ENCODE data around the gene RASA3.
"Not testable (repeated sequence)": the region's sequence is repeated elsewhere in the genome, so short reads cannot be mapped to it uniquely, and the experiment has no call there.

RASA3 gene

DNA sequence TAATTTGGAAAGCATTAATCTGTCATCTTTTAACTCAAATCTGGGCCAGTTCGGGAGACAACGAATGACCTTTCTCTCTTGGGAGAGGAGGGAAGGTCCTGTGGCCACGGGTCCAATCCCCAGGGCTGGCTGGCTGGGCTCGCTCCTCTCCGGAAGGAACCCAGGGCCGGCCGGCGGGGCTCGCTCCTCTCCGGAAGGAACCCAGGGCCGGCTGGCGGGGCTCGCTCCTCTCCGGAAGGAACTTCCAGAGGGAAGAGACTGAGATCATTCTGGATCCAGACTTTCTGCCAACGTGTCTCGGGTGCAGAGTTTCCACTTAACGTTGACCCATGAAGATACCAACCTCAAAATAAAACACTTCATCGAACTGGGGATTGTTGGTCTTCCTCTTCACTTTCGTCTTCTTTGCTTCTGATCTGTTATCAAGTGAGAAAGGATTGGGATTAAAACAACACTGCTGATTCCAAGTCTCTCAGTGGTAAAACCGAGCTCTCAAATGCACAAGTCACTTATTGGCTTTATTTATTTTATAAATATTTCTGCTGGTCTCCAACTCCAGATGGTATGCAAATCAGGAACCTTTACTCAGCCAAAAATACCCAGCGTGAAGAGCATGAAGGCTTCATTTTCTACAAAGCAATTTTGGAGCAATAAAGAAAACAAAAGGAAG lies 105.2 kb downstream of the RASA3 start:
- DNase-seq: no peak

DNA sequence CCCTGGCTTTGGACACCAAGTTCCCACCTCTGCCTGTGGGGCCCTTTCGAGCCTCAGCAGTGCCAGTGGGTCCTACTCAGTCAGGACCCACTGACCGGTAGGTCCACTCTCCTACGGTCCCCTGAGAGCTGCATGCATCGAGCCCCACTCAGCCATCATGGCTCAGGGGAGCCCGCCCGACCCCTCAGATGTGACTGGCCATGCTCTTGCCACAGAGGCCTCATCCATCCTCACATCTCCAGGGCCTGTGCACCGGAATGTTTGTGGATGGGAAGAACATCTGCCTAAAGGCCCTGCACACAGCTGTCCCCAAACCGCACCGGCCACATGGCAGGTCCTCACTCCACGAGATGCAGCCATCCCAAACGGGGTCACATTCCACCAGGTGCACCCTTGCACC lies 105.9 kb downstream of the RASA3 start:
- DNase-seq: no peak

DNA sequence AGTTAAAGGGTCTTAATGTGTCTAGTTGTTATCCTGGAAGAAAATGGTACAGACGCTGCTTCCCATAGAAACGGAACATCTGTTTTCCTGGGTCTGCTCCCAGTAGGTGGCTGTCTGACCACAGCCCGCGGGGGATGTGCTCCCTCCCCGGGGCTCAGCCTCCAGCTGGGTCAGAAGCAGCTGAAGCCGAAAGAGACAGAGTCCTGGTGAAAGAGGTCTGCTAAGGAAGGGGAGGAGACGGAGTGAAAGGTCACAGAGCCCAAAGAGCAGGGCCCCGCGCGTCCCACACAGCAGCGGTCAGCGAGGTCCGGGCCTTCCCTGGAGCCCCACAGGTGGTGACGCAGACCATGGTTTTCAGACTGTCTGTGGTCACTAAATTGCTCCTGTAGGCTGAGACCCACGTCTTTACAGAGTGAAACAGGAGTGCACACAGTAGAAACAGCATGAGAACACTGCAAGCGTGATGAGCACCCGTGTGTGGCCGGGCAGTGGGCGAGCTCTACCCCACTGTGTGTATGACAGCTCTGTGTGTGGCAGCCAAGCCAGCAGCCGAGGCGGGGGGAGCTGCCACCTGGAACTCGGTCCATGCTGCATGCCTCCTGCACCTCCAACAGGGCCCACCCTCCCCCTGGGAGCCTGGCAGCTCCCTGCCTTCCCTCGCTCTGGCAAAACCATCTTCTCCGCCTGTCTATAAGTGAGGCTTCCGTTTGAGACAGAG lies 106.5 kb downstream of the RASA3 start:
- no peak for DNase-seq

DNA sequence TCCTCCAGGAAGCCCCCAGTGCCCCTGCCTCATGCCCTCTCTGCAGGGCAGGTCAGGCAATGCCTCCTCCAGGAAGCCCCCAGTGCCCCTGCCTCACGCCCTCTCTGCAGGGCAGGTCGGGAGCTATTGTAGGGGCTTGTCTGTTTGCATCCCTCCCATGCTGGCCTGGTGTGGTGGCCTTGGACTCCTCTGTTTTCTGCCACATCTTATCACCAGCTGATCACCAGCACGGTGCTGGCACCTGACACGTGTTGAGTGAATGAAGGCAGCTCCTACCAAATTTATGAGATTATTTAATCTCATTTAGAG lies 107.1 kb downstream of the RASA3 start:
- no peak for DNase-seq

DNA sequence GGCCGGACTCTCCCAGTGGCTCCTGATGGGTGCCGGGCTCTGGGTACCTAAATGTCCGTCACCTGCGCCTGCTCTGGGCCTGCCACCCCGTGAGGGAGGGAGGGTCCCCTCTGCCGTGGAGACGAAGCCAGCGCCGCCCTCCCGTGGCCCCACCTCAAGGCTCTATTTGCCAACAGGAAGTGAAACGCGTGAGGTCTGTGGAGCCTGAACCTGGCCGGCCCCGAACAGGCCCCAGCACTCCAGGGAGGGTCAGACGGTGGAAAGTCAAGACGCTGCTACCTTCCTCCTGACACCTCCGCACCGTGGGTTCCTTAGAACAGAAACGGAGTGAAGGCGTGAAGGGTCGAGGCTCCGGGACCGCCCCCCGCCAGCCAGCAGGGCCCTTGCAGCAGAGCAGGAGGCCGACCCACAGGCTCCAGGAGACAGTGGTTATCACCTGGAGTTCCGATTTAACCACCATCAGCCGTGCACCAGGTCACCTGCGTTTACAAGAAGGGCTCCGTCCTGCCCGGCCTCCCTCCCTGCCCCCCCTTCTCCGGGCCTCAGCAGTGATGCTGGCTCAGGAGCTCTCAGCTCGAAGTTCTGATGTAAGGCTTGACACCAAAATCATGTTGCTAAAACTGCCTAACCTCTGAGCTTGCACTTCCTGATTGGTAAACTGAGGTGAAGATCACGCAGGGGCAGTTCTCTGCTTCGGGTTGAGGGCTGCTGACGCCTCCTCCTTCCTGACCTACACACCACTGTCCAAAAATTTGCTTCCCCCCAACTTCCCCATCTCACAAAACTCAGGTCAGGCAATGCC lies 107.6 kb downstream of the RASA3 start:
- no peak for DNase-seq

DNA sequence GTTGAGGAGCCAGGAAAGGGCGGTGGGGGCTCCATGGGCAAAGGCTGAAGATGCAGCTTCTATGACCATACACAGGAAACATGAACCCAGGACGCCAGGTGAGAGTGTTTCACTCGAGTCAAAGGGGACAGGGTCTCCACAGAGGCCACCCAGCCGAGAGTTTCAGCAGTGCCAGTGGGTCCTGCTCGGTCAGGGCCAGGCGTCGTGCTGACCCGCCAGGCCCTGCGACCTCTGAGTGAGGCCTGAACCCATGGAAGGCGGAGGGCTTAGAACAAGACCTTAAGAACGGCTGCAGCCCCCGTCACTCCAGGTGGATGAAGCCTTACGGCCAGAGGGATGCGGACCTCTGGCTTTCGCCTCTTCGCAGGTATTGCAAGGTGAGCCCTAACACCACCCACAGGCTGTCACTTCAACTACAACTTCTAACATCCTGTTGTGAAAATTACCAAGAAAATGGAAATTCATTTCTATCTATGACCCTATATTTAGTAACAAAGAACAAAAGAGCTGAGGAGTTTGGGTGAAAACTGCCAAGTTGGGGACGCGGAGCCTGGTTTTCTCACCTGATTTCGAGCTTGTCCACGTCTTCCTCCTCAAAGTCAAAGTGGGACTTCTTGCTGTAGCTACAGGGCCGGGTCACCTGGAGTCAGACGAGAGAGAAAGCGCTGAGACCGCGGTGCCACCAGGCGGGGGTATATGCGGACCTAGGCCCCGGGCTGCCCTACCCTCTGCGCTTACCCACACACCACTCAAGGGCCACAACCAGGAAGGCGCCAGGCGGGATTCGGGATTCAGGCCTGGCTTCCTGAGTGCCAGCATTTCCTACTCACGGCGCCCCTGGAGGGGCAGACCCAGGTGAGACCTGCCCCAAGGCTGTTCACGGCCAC lies 108.5 kb downstream of the RASA3 start:
- DNase-seq: no peak

DNA sequence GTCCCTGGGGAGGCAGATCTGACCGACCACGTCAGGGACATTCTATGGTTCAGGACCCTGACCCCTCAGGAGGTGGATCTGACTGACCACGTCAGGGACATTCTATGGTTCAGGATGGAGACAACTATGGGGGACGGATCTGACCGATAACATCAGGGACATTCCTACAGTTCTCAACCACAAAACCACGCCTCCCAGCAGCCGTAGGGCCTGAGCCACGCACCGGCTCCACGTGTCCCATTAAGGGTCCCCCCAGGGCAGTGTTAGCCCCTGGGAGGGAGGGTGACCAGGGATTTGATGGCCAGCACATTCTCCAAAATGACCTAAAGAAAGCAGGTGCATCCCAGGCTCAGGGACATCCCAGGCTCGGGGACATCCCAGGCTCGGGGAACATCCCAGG lies 109.5 kb downstream of the RASA3 start:
- DNase-seq: no peak

DNA sequence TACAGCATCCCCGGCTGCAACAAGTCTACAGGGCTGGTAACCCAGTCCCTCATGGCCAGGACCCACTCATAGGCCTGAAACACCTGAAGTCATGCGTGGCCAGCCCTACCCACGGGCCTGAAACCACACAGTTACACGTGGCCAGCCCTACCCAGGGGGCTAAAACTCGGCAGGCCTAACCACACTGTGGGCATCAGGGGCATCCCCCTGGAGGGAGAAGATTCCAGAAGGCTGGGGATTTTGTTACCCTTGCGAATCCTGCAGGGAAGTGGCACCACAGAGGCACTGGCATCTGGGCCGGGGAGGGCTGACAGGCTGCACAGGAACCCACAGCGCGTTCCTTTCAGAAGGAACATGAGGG lies 110.1 kb downstream of the RASA3 start:
- DNase-seq: no peak

DNA sequence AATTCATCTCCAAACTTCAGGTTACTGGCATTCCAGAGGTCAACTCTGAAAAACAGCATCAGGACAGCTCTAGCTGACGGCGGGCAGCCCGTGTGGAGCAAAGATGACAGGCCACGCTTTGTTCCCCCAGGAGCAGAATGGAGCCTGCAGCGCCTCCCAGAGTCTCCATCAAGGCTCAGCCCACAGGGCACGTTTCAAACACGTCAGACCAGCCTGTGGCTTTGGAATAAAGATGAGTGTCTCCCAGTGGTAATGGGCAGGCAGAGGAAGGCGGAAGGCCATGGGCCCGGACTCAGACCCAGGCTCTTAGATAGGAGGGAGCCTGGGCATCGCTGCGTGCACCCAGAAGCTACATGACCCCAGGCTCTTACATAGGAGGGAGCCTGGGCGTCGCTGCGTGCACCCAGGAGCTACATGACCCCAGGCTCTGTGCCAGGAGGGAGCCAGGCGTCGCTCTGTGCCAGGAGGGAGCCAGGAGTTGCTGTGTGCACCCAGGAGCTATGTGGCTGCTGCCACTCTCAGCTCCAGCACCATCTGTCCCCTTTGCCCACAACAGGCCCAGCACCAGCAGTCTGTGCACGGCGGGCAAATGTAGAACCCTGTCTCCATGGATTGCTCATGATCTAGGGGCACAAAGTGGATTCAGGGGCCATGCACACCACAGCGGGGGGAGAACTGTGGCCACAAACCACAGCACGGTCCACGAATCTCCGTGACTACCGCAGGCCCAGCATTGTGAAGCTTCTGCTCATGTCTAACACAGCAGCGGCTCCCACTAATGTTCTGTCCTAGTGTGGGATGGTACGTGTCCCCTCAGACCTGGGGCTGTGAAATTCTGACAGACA lies 110.7 kb downstream of the RASA3 start:
- DNase-seq: no peak

DNA sequence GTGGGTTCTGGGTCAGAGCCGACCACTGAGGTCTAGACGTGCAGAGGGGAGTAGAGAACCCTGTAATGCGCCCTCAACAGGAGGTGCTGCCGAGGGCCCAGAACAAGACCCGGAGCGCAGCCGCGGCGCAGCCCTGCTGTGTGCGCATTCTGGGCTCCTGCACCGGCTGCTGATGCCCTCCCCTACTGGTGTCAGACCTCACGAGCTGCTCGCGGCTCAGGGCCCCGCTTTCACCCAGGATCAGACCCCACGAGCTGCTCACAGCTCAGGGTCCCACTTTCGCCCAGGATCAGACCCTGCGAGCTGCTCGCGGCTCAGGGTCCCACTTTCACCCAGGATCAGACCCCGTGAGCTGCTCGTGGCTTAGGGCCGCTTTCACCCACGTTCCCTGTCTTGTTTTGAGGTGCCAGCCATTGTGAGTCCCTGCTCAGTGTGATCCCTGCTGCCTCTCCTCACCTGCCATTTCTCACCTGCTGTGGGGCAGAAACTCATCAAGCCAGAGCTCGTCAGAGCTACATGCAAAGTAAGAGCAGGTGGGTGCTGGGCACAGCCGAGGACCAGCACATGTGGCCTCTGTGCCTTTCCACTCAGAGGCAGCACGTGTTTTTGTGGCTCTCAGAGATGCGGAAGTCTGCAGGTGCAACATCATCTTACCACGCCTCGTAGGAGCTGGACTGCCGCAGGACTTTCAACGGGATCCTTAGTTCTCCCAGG lies 111.5 kb downstream of the RASA3 start:
- DNase-seq: no peak

DNA sequence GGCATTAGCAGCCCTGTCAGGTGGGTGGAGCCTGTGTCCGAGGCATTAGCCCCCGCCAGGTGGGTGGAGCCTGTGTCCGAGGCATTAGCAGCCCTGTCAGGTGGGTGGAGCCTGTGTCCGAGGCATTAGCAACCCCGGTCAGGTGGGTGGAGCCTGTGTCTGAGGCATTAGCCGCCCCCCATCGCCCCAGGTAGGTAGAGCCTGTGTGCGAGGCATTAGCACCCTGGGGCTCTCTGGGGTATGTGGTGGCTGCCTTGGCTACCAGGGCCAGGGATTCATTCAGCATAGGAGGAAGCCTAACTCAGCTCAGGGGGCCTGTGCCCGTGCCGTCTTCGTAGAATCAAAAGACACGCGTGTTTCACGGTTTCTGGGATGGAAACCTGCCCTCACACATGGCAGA lies 112.3 kb downstream of the RASA3 start:
- not testable (repeated sequence) for DNase-seq

DNA sequence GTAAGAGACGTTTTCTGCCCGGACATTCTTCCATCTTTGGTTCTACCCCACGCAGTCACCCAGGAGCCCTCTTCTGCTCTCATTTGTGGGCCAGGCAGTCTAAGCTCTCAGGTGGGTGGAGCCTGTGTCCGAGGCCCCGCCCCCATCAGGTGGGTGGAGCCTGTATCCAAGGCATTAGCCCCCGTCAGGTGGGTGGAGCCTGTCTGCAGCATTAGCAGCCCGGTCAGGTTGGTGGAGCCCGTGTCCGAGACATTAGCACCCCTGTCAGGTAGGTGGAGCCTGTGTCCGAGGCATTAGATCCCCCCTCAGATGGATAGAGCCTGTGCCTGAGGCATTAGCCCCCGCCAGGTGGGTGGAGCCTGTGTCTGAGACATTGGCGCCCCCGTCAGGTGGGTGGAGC lies 113.1 kb downstream of the RASA3 start:
- peak; percentile 40 to 49 for DNase-seq

DNA sequence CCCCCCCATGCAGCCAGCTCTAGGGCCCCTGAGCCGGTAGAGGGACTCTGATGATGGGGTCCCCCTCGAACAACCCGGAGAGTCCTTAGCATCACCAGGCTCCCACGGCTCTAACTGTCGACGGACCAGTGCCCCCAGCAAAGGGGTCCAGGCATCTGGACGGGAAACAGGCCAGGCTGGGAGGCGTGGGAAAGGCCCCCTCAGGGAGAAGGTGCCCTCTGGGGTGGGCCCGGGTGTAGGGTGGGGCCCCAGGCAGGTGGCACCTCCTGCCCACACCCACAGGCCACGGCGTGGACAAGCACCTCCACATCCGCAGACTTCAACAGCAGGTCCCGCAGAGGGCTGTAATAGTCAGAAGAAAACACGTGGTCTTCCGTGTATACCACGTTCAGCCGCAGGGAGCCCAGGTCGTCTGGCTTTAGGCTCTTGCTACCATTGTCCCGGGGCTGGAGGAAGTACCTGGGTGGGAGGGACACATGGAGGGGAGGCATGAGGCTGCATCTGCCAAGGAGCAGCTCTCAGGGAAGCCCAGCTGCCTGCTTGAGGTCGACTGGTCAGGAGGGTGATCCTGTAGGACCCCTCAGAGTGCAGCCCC lies 113.9 kb downstream of the RASA3 start:
- no peak for DNase-seq

DNA sequence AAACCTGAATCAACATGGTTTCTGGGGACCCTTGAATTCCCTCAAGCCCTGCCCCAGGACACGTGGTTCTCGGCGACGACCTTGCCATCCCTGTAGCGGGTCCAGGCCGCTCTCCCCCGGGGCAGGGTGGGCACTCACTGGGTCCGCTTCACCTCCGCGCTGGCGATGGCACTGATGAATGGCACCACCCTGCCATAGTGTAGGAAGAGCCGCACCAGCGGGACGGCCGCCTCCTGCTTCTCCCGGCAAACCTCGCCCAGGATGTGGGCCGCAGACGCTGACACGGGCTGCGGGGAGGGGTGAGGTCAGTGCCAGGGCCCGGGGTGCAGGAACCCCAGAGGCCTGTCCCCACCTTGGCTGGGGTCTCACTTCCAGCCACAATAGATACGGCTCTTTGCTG lies 114.5 kb downstream of the RASA3 start:
- DNase-seq: no peak

DNA sequence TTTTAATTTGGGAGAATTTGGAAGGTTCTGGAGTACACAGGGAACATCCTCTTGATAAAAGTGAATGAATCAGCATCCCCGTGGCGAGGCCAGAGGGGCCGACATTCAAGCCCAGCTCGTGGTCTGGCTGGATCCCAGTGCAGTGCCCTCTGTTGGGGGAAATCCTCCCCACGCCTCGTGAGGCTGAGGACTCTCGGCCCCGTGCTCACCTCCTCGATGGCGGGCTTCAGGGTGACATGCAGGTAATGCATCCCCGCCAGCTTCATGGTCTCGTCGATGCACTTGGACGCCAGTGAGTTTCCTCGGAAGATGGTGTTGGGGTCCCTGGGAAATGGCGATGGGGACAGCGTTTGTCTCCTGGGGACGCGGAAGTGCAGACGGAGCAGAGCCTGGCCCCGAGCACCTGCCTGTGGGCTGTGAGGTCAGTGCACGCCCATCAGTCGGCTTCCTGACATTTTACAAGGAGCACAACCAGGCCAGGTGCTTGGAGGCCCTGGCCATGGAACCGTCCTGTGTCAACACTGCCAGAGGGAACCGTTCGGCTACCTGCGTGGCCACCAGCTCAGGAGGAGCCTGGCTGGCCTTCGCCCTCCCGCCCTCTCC lies 115.3 kb downstream of the RASA3 start:
- DNase-seq: no peak

DNA sequence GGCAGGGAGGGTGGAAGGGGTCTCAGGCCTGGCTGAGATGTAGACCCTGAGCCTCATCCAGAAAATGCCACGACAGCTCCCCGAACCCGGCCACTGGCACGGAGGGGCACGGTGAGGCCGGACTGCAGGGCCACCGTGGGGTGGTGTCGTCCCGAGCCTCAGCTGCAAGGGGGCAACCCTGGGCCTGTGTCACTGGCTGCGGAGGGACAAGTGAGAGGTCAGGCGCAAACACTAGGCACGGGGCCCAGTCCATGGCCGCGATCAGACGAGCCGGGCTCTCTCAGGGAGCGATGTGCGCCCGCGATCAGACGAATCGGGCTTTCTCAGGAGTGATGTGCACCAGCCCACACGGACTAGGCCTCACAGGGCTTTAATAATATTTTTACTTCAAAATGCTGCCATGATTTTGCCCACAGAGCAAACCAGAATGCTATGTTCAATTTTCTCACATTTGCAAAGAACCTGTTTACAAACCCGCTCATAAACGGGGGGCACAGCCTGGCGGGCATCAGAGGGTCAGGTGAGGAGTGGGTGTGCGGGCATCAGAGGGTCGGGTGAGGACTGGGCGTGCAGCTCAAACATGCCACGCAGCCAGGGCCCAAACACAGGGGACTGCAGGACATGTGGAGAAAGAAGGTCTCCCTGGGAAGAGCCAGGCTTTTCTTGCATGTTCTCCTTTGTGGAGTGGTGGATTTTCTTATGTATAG lies 115.9 kb downstream of the RASA3 start:
- DNase-seq: no peak

DNA sequence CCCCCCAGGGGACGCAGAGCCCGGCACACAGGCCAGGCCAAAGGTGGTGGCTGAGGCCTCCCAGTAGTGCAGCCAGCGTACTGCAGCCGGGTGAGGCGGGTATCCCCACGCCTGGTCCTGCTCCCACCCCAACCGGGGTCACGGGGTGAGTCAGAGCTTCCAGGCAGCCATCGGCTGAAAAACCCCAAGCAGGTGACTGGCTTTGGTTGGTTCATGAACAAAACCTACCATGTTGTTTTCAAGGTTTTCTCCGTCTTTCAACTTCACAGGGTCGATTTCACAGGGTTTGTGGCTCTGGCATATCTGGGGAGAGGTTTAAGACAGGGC lies 116.5 kb downstream of the RASA3 start:
- no peak for DNase-seq

DNA sequence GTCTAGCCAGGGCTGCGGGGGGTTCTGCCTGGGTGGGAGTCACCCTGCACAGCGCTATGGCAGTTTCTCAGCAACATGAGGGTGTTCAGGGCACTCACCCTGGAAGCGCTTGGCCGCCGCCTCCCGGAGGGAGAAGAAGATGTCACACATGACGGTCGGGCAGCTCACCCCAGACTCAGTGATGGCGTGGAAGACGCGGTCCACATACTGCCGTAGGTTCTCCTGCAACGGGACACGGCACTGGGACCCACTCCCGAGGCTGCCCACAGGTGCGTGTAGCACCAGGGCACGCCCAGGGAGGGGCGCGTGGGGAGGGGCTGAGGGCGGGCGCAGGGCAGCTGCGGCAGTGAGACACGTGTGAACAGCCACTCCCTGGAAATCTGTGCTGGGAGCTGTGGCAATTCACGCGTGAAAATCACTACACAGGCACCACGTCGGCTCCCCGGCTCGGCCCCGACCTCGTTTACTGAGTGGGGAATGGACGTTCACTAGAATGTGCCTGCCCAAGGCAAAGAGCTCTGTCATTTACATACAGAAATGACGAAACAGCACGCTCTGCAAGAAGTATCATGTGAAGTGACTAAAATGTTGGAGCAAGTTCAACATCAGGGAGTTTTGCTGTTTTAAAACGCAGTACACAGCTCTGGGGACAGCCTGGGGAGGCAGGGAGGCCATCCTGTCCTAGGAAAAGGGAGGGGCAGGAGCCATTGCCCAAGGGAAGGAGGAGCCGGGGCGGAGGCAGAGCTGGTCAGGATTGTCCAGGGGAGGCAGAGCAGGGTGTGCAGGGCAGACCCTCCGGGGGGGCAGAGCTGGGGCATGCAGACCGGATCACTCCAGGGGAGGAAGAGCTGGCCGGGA lies 117.1 kb downstream of the RASA3 start:
- DNase-seq: no peak

DNA sequence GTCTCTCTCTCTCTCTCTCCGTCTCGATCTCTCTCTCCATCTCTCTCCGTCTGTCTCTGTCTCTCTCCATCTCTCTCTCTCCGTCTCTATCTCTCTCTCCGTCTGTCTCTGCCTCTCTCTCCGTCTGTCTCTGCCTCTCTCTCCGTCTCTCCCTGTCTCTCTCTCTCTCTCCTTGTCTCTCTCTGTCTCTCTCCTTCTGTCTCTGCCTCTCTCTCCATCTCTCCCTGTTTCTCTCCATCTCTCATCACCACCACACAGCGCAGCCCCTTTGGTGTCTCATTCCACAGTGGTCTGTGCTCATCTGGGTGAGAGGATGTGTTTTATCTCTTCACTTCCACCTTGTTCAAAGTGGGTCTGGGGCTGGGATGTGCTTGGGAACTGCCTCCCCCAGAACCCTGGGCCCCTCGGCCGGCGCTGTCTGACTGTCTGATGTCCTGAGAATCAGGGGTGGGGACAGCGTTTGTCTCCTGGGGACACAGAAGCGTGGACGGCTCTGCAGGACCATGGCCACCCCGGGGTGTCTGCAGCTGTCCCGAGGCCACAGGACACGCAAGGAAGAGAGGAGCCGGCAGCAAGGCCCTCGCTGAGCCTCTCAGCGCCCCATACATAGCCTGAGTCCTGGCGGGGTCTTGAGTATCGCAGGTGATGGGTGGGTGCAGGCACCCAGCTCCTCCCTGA lies 118.3 kb downstream of the RASA3 start:
- DNase-seq: no peak

Measured in stimulated activated CD4-positive, alpha-beta T cell treated with anti-CD3 and anti-CD28 coated beads, Interleukin-2, amount 100 ng/mL, for 48 hours (primary cell).